Rectal smooth muscle tissue (tissue), 1 donor: ENCODE measurements around the gene RAB37.
A peak's percentile ranks its signal among the peaks of the same experiment; 100 is the strongest.

ENCODE experiments used
- H3K27ac ChIP-seq: one replicate; pipeline ENCODE4 v1.7.0; 2013; ENCODE audit warnings: low read depth, low read length, inconsistent platforms
- H3K27me3 ChIP-seq: one replicate; pipeline ENCODE4 v1.7.0; 2013; ENCODE audit warnings: low read length; ENCODE audit not compliant: control insufficient read depth, insufficient read depth
- H3K36me3 ChIP-seq: one replicate; pipeline ENCODE4 v1.7.0; 2013; ENCODE audit warnings: low read length; ENCODE audit not compliant: control insufficient read depth, insufficient read depth
- H3K4me1 ChIP-seq: one replicate; pipeline ENCODE4 v1.7.0; 2013; ENCODE audit warnings: low read length; ENCODE audit not compliant: control insufficient read depth, insufficient read depth
- H3K4me3 ChIP-seq: one replicate; pipeline ENCODE4 v1.7.0; 2013; ENCODE audit warnings: low read length
- H3K9ac ChIP-seq: one replicate; pipeline ENCODE4 v1.7.0; 2013; ENCODE audit warnings: low read length

The RAB37 gene

GRCh38 chr17:74729866-74730265 lies 7.2 kb upstream of the RAB37 start:
- Histone ChIP-seq H3K4me1 (no peaks in the 10 kb centered on the region), H3K27me3 (peaks cover 6% of the 10 kb centered on the region), H3K4me3 (no peak overlapping the region)

GRCh38 chr17:74730491-74731346 lies 6.3 kb upstream of the RAB37 start:
- H3K36me3 ChIP-seq: no peaks in the 10 kb centered on the region
- no peaks in the 10 kb centered on the region for H3K4me1 ChIP-seq
- H3K9ac ChIP-seq: no peak overlapping the region
- H3K4me3 ChIP-seq: no peak overlapping the region
- peaks cover 6% of the 10 kb centered on the region for H3K27me3 ChIP-seq
- no peak overlapping the region for H3K27ac ChIP-seq

More at GRCh38 chr17:74729866-74730265, 7.2 kb upstream of the RAB37 start:
- Histone ChIP-seq H3K27ac (no peak overlapping the region), H3K9ac (no peak overlapping the region), H3K36me3 (no peaks in the 10 kb centered on the region)

DNA sequence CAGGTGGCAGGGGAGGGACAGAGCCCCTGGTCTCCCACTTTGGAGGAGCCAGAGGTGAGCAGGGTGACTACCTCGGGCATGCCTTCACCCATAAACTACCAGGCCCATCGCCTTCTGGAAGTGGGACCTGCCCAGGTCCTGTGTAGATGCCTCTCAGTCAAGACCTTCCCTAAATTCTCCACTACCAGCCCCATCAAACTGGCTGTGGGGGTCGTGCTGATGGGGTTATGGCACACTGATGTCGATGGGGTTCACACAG lies 5.8 kb upstream of the RAB37 start:
- Histone ChIP-seq H3K36me3 (no peaks in the 10 kb centered on the region), H3K27me3 (peaks cover 6% of the 10 kb centered on the region), H3K4me3 (no peak overlapping the region)

DNA sequence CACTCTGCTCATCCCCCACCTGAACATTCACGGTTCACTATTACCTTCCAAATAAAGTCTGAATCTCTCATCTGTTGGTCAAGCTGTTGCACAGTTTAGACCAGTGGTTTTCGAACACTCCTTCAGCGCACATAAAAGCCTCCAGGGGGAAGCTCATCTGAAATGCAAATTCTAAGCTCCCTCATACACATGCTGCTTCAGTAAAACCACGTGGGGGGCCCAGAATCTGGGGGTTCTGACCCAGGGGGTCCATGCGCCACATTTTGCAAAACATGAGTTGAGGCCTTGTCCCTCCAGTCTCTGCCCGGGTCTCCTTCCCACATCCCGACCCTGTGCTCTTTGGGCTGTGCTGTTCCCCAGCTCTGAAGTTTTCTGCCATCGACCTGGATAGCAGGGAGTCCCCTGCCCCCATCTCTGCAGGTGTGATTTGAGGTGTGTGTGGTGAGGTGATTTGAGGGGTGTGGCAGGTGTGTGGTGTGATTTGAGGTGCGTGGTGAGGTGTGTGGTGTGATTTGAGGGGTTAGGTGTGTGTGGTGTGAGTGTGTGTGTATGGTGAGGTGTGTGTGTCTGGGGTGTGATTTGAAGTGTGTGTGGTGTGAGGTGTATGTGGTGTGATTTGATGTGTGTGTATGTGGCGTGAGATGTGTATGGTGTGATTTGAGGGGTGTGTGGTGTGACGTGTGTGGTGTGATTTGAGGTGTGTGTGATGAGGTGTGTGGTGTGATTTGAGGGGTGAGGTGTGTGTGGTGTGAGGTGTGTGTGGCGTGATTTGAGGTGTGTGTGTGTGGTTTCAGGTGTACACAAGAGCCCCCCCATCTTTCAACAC lies 4.8 kb upstream of the RAB37 start:
- Histone ChIP-seq H3K27ac (no peak overlapping the region), H3K4me3 (no peak overlapping the region), H3K9ac (no peak overlapping the region), H3K27me3 (peaks cover 6% of the 10 kb centered on the region), H3K36me3 (no peaks in the 10 kb centered on the region), H3K4me1 (no peaks in the 10 kb centered on the region)

More for the DNA sequence above, 5.8 kb upstream of the RAB37 start:
- Histone ChIP-seq H3K9ac (no peak overlapping the region), H3K4me1 (no peaks in the 10 kb centered on the region), H3K27ac (no peak overlapping the region)

DNA sequence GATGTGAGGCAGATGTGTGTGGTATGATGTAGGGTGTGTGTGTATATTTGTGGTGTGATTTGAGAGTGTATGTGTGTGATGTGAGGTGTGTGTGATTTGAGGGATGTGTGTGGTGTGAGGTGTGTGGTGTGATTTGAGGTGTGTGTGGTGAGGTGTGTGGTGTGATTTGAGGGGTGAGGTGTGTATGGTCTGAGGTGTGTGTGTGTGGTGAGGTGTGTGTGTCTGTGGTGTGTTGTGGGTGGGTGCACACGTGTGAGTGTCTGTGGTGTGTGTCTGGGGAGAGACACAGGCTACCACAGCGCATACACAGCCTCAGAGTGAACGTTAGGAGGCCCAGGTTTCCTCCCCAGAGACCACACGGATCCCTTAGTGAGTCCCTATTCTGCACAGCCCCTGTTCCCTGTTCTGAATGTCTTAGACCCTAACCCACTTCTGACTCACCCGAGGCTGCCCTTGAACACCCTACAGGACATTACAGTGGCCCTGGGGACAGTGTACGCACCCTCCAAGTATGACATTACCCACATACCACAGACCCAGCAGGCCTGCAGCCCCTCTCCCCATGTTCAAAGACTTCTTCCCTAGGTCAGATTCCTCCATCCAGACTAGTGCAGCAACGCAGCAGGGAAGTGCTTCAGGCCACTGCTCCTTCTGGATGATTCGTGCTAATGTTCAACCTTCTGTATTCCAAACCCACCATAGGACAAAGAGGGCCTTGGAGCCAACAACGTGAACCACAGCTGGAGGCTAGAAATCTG lies 3.5 kb upstream of the RAB37 start:
- no peaks in the 10 kb centered on the region for H3K36me3 ChIP-seq
- H3K9ac ChIP-seq: no peak overlapping the region
- peaks cover 18% of the 10 kb centered on the region for H3K27me3 ChIP-seq
- H3K4me1 ChIP-seq: no peaks in the 10 kb centered on the region
- H3K4me3 ChIP-seq: no peak overlapping the region
- no peak overlapping the region for H3K27ac ChIP-seq

DNA sequence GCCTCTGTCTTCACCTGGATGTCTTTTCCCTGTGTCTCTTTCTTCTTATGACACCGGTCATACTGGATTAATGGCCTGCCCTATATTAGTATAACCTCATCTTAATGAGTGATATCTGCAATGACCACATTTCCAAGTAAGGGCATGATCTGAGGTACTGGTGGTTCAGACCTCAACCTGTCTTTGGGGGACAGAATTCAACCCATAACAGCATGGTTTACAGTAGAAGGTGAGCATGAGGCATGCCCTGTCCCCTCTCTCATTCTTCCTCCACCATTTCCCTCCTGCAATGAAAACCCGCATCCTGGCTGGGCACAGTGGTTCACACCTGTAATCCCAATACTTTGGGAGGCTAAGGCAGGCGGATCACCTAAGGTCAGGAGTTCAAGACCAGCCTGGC lies 2.8 kb upstream of the RAB37 start:
- no peaks in the 10 kb centered on the region for H3K4me1 ChIP-seq
- no peak overlapping the region for H3K4me3 ChIP-seq
- peaks cover 22% of the 10 kb centered on the region for H3K27me3 ChIP-seq
- no peaks in the 10 kb centered on the region for H3K36me3 ChIP-seq
- H3K9ac ChIP-seq: no peak overlapping the region
- no peak overlapping the region for H3K27ac ChIP-seq

- no peaks in the 10 kb centered on the region for H3K4me1 ChIP-seq
- no peaks in the 10 kb centered on the region for H3K36me3 ChIP-seq
- H3K27ac ChIP-seq: no peak overlapping the region
- peaks cover 17% of the 10 kb centered on the region for H3K27me3 ChIP-seq
- H3K9ac ChIP-seq: no peak overlapping the region
- peak overlapping the region; percentile 61 for H3K4me3 ChIP-seq
These were observed 419 bp downstream of the RAB37 start for GRCh38 chr17:74737299-74738050.

DNA sequence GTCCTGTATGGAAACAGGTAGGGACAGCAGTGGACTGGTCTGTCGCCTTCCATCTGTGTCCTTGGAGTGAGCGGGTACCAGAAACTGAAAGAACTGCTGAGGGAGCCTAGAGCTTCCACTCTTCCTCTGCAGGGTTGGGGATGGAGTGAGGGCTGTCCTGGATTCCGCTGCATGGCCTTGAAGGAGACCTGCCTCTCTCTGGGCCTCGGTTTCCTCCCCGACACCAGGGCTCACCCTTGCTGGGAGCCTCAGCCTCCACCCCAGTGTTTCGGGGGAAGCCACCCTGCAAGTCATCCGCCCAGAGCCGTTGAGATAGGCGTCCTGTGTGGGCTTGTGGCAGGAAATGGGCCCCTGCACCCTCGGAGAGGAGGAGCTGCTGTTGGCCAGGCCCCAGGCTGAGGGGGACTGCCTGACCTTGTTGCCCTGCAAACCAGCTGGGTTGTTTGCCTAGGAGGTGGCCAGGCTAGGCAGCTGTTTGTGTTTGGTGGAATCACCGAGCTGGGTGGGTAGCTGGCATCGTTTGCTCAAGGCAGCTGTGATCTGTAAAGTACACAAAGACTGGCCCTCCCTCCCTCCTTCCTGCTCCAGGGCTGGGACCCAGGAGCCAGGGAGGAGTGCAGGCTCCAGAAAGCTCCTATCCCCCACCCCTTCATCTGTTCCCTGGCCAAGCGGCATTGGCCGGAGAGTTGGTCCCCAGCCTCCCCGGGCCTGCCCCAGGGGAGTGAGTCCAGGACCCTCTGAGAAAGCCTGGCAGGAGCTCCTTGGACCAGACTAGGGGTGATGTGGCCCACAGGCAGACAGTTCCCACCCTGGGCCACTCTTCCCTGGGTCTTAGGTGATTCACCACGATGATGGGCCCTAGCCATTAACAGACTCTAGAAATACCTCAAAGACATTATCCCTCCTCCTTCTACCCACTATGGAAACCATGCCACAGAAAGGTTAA lies 1.3 kb downstream of the RAB37 start:
- no peaks in the 10 kb centered on the region for H3K4me1 ChIP-seq
- H3K27ac ChIP-seq: no peak overlapping the region

GRCh38 chr17:74739227-74739831 lies 2.3 kb downstream of the RAB37 start:
- Histone ChIP-seq H3K36me3 (no peaks in the 10 kb centered on the region), H3K4me1 (no peaks in the 10 kb centered on the region), H3K27me3 (peaks cover 17% of the 10 kb centered on the region), H3K4me3 (no peak overlapping the region), H3K9ac (no peak overlapping the region), H3K27ac (no peak overlapping the region)

More for the DNA sequence above, 1.3 kb downstream of the RAB37 start:
- H3K9ac ChIP-seq: no peak overlapping the region
- H3K27me3 ChIP-seq: peaks cover 17% of the 10 kb centered on the region
- no peaks in the 10 kb centered on the region for H3K36me3 ChIP-seq
- H3K4me3 ChIP-seq: peak overlapping the region; percentile 61

GRCh38 chr17:74740173-74740572 lies 3.1 kb downstream of the RAB37 start:
- Histone ChIP-seq H3K36me3 (no peaks in the 10 kb centered on the region), H3K27ac (no peak overlapping the region), H3K27me3 (peaks cover 17% of the 10 kb centered on the region), H3K4me3 (no peak overlapping the region), H3K4me1 (no peaks in the 10 kb centered on the region), H3K9ac (no peak overlapping the region)
